Mesenchymal stem cell (in vitro differentiated cells and primary cell): ENCODE data around the gene FRZB.
"Not testable (repeated sequence)": the region's sequence is repeated elsewhere in the genome, so short reads cannot be mapped to it uniquely, and the experiment has no call there.

ENCODE experiments used
- DNase-seq: peaks from one replicate; pipeline ENCODE4 v3.0.0-alpha.2; 2013
- H2AFZ ChIP-seq: one replicate; pipeline ENCODE4 v1.6.1; 2013; ENCODE audit warnings: low read depth, mild to moderate bottlenecking, control low read depth, inconsistent platforms, low read length, moderate library complexity
- H2AK5ac ChIP-seq: 2 replicates; pipeline ENCODE4 v1.6.1; 2013; ENCODE audit warnings: low read length, moderate library complexity, mild to moderate bottlenecking, inconsistent platforms; ENCODE audit not compliant: severe bottlenecking
- H2BK120ac ChIP-seq: one replicate; pipeline ENCODE4 v1.6.1; 2013; ENCODE audit warnings: low read depth, mild to moderate bottlenecking, inconsistent platforms, low read length, moderate library complexity
- H2BK12ac ChIP-seq, 2 experiments: one replicate each; pipeline ENCODE4 v1.6.1; 2013; ENCODE audit warnings: inconsistent platforms in 2 of 2, low read length in 2 of 2, mild to moderate bottlenecking in 2 of 2, moderate library complexity in 2 of 2, control low read depth in 1 of 2
- H2BK15ac ChIP-seq: one replicate; pipeline ENCODE4 v1.6.1; 2013; ENCODE audit warnings: mild to moderate bottlenecking, low read depth, inconsistent platforms; ENCODE audit not compliant: poor library complexity, severe bottlenecking
- H2BK5ac ChIP-seq: 2 replicates; pipeline ENCODE4 v1.6.1; 2013; ENCODE audit warnings: low read depth, mild to moderate bottlenecking, low read length, control low read depth, inconsistent platforms; ENCODE audit not compliant: poor library complexity, severe bottlenecking
- H3K14ac ChIP-seq, 2 experiments: one replicate each; pipeline ENCODE4 v1.6.1; 2013; ENCODE audit warnings: inconsistent platforms in 2 of 2, low read length in 2 of 2, control low read depth in 1 of 2, mild to moderate bottlenecking in 1 of 2, moderate library complexity in 1 of 2
- H3K18ac ChIP-seq, 2 experiments: one replicate each; pipeline ENCODE4 v1.6.1; 2013; ENCODE audit warnings: inconsistent platforms in 2 of 2, low read length in 2 of 2, control low read depth in 1 of 2, low read depth in 1 of 2, mild to moderate bottlenecking in 1 of 2
- H3K23ac ChIP-seq, 2 experiments: one replicate each; pipeline ENCODE4 v1.6.1; 2013; ENCODE audit warnings: inconsistent platforms in 2 of 2, low read length in 2 of 2, mild to moderate bottlenecking in 2 of 2, moderate library complexity in 2 of 2, control low read depth in 1 of 2
- H3K27ac ChIP-seq: 2 replicates; pipeline ENCODE4 v1.5.1; 2013; ENCODE audit warnings: mild to moderate bottlenecking, moderate library complexity, low read length, control low read depth, inconsistent platforms; ENCODE audit not compliant: poor library complexity, severe bottlenecking
- H3K27me3 ChIP-seq, 2 experiments: 2 replicates each; pipeline versions ENCODE4 v1.6.1 to v1.7.0; 2013; ENCODE audit warnings: low read length in 2 of 2, mild to moderate bottlenecking in 2 of 2, moderate library complexity in 2 of 2, control low read depth in 1 of 2, inconsistent platforms in 1 of 2; ENCODE audit not compliant: control insufficient read depth in 1 of 2, insufficient read depth in 1 of 2
- H3K36me3 ChIP-seq, 2 experiments: 2 replicates each; pipeline versions ENCODE4 v1.6.1 to v1.7.0; 2013; ENCODE audit warnings: low read length in 2 of 2, control low read depth in 1 of 2, inconsistent platforms in 1 of 2, low read depth in 1 of 2, mild to moderate bottlenecking in 1 of 2; ENCODE audit not compliant: insufficient read depth in 2 of 2, control insufficient read depth in 1 of 2
- H3K4ac ChIP-seq, 2 experiments: one replicate each; pipeline ENCODE4 v1.6.1; 2013; ENCODE audit warnings: inconsistent platforms in 2 of 2, low read length in 2 of 2, mild to moderate bottlenecking in 2 of 2, moderate library complexity in 2 of 2, control low read depth in 1 of 2, low read depth in 1 of 2
- H3K4me1 ChIP-seq: 2 replicates; pipeline ENCODE4 v1.6.1; 2013; ENCODE audit warnings: low read depth, low read length, control low read depth; ENCODE audit not compliant: control insufficient read depth, insufficient read depth
- H3K4me2 ChIP-seq: 2 replicates; pipeline ENCODE4 v1.6.1; 2013; ENCODE audit warnings: low read length, mild to moderate bottlenecking, inconsistent platforms; ENCODE audit not compliant: poor library complexity, severe bottlenecking
- H3K4me3 ChIP-seq, 2 experiments: 2 replicates each; pipeline versions ENCODE4 v1.5.1 to v1.7.0; 2013; ENCODE audit warnings: low read length in 2 of 2, mild to moderate bottlenecking in 2 of 2, control low read depth in 1 of 2, low read depth in 1 of 2; ENCODE audit not compliant: insufficient read depth in 1 of 2
- H3K79me1 ChIP-seq: replicated peaks from 2 replicates; pipeline ENCODE4 v1.6.1; 2013; ENCODE audit warnings: mild to moderate bottlenecking, control low read depth, low read length, inconsistent platforms; ENCODE audit not compliant: poor library complexity, severe bottlenecking
- H3K9ac ChIP-seq: 2 replicates; pipeline ENCODE4 v1.7.0; 2013; ENCODE audit warnings: mild to moderate bottlenecking, low read length, moderate library complexity
- H3K9me3 ChIP-seq: 2 replicates; pipeline ENCODE4 v1.7.0; 2013; ENCODE audit warnings: mild to moderate bottlenecking, low read length; ENCODE audit not compliant: control insufficient read depth
- H4K8ac ChIP-seq: one replicate; pipeline ENCODE4 v1.6.1; 2013; ENCODE audit warnings: inconsistent platforms, mild to moderate bottlenecking, low read length, moderate library complexity
- H4K91ac ChIP-seq: one replicate; pipeline ENCODE4 v1.6.1; 2013; ENCODE audit warnings: mild to moderate bottlenecking, low read length, inconsistent platforms
- WGBS: methylation state at CpG from one replicate; pipeline ENCODE4 v1.1.7; 2013; ENCODE audit warnings: mixed read lengths; 5-methylcytosine and 5-hydroxymethylcytosine counted together

FRZB gene

DNA sequence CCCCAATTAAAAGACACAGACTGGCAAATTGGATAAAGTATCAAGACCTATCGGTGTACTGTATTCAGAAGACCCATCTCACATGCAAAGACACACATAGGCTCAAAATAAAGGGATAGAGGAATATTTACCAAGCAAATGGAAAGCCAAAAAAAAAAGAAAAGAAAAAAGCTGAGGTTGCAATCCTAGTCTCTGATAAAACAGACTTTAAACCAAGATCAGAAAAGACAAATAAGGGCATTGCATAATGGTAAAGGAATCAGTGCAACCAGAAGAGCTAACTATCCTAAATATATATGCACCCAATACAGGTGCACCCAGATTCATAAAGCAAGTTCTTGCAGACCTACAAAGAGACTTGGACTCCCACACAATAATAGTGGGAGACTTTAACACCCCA, 10.2 kb upstream of the FRZB start:
- not testable (repeated sequence) for H3K79me1 ChIP-seq, H3K4me2 ChIP-seq, H2BK12ac ChIP-seq, H3K27me3 ChIP-seq, H3K27ac ChIP-seq, H4K8ac ChIP-seq, H3K4me3 ChIP-seq, H3K36me3 ChIP-seq, H3K4me1 ChIP-seq, H4K91ac ChIP-seq, DNase-seq, H2AK5ac ChIP-seq, H2BK15ac ChIP-seq, H3K9ac ChIP-seq, H3K18ac ChIP-seq, H3K14ac ChIP-seq, H2AFZ ChIP-seq, H3K23ac ChIP-seq, H3K9me3 ChIP-seq, H3K4ac ChIP-seq, H2BK120ac ChIP-seq, H2BK5ac ChIP-seq
- WGBS, result no CpG with 5 or more reads among the region's 1 CpG

DNA sequence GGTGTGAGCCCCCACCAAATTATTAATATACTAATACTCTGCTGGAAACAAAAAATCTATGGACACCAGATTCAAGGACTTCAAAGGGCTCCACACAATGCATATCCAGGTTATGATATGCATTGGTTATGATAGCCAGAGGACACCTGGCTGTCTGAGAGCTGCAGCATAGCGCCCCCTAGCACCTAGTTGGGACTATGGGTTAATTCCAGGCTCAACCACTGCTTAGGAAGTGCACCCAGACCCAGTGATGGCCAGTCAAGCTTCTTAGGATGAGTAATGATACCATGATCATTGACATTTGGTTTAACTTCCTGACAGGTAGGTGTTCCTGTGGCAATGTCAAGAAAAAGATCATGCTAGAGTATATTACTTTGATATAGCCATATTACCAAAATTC, 3.8 kb upstream of the FRZB start:
- no peaks in the 10 kb centered on the region for H3K9me3 ChIP-seq
- H3K23ac ChIP-seq, result no peak overlapping the region
- no peak for DNase-seq
- H3K4me2 ChIP-seq, result no peak overlapping the region
- H2BK15ac ChIP-seq, result no peak overlapping the region
- H3K27ac ChIP-seq, result no peak overlapping the region
- H2BK120ac ChIP-seq, result no peak overlapping the region
- no peak overlapping the region for H3K14ac ChIP-seq
- no peak overlapping the region for H3K9ac ChIP-seq
- H2AFZ ChIP-seq, result no peak overlapping the region
- 7% methylated on average over 1 of the region's 1 CpG for WGBS
- no peak overlapping the region for H4K8ac ChIP-seq
- no peak overlapping the region for H3K4me3 ChIP-seq
- no peak overlapping the region for H3K4ac ChIP-seq
- H4K91ac ChIP-seq, result no peak overlapping the region
- no peak overlapping the region for H2BK5ac ChIP-seq
- no peak overlapping the region for H3K18ac ChIP-seq
- no peaks in the 10 kb centered on the region for H3K36me3 ChIP-seq
- H3K27me3 ChIP-seq, result peaks cover 0 to 10% of the 10 kb centered on the region in 2 experiments
- H2AK5ac ChIP-seq, result no peak overlapping the region
- H3K4me1 ChIP-seq, result peaks cover 13% of the 10 kb centered on the region
- peak overlapping the region in 1 of 2 experiments; percentile 47 for H2BK12ac ChIP-seq
- H3K79me1 ChIP-seq, result no peaks in the 10 kb centered on the region

DNA sequence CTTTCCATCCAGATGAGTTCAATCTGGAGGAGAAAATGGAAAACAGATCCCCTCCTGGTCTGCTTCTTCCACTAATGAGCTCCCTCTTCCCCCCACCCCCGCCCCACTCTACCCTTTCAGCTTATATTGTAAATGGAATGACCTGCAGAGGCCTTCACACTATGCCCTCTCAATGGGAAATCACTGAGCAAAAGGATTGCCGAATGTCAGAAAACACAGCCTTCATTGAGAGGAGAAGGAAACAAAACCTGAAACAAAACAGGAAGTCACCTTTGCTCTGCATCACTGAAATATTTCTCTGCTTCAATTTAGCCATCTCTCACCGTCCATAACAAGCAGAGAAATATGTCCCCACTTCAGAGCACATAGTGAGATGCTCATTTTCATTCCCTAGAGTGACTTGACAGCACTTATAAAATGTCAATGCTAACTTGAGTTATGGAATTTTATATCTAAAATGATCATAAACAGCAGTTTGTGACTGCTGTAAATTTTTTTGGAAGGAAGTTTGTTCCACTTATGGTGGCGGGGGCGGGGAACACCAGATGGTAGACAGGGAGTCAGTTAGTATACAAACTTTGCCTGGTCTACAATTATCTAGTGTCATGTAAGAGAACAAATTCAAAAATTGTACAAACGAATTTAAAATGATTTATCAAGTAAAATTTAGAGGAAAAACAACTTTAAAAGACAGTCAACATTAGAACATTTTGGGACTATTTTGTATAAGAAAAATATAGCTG, 1.8 kb upstream of the FRZB start:
- H2BK120ac ChIP-seq, result no peak overlapping the region
- WGBS, result 35% methylated on average over 5 of the region's 6 CpGs
- no peak overlapping the region for H3K4ac ChIP-seq
- no peak overlapping the region for H2BK5ac ChIP-seq
- no peak overlapping the region for H3K27ac ChIP-seq
- peaks cover 0 to 11% of the 10 kb centered on the region in 2 experiments for H3K27me3 ChIP-seq
- H4K8ac ChIP-seq, result peak overlapping the region; percentile 38
- DNase-seq, result no peak
- H3K4me1 ChIP-seq, result peaks cover 13% of the 10 kb centered on the region
- no peak overlapping the region for H3K4me3 ChIP-seq
- H4K91ac ChIP-seq, result no peak overlapping the region
- no peak overlapping the region for H3K18ac ChIP-seq
- no peak overlapping the region for H3K4me2 ChIP-seq
- H3K9ac ChIP-seq, result no peak overlapping the region
- H3K23ac ChIP-seq, result no peak overlapping the region
- no peaks in the 10 kb centered on the region for H3K79me1 ChIP-seq
- no peaks in the 10 kb centered on the region for H3K9me3 ChIP-seq
- no peak overlapping the region for H2AK5ac ChIP-seq
- H2BK15ac ChIP-seq, result no peak overlapping the region
- H2AFZ ChIP-seq, result no peak overlapping the region
- H3K14ac ChIP-seq, result no peak overlapping the region
- H2BK12ac ChIP-seq, result peak overlapping the region in 1 of 2 experiments; percentile 42
- no peaks in the 10 kb centered on the region for H3K36me3 ChIP-seq

DNA sequence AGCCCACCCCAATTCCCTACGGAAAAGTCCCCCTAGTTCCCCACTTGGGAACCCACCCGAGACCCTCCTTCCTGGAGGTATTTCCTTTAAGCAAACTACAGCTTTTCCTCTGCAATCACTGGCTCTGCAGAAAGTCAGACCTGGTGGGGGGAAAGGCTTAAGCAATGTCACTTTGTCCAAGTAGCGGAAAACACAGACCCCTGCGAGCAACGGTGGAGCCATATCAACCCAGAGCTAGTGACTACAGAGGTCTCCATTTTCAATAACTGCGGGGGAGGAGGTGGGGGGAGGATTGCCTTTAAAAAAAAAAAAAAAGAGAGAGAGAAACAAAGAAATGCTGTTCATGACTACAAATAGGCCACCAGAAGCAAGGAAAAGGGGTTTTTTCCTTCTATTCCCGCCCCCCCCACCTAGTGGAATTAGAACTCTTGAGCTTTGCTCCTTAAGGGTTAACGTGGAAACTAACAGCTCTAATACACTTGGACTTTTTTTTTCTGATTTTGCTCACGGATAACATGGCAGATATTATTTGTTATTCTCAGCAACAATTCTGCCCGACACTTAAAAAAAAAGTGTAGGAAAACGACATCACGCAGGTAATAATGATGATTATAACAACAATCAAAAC, 1.1 kb upstream of the FRZB start:
- DNase-seq, result no peak
- WGBS, result 49% methylated on average over 11 of the region's 12 CpGs
- peak overlapping the region; percentile 99 for H3K4me2 ChIP-seq
- H3K36me3 ChIP-seq, result no peaks in the 10 kb centered on the region
- H4K91ac ChIP-seq, result peak overlapping the region; percentile 88
- H3K14ac ChIP-seq, result peak overlapping the region in 1 of 2 experiments; percentile 77
- no peak overlapping the region for H2BK5ac ChIP-seq
- H2BK12ac ChIP-seq, result peak overlapping the region; percentile 18 to 45
- H3K9ac ChIP-seq, result peak overlapping the region; percentile 79
- peak overlapping the region; percentile 57 to 88 for H3K4me3 ChIP-seq
- peak overlapping the region; percentile 97 for H2BK120ac ChIP-seq
- peak overlapping the region; percentile 73 for H3K4ac ChIP-seq
- peak overlapping the region; percentile 83 for H2AFZ ChIP-seq
- H2AK5ac ChIP-seq, result no peak overlapping the region
- H4K8ac ChIP-seq, result peak overlapping the region; percentile 92
- H3K27me3 ChIP-seq, result peaks cover 0 to 11% of the 10 kb centered on the region in 2 experiments
- H3K9me3 ChIP-seq, result no peaks in the 10 kb centered on the region
- peaks cover 13% of the 10 kb centered on the region for H3K4me1 ChIP-seq
- no peak overlapping the region for H3K23ac ChIP-seq
- H3K79me1 ChIP-seq, result no peaks in the 10 kb centered on the region
- peak overlapping the region; percentile 91 for H2BK15ac ChIP-seq
- peak overlapping the region; percentile 88 to 89 for H3K18ac ChIP-seq
- no peak overlapping the region for H3K27ac ChIP-seq
